Hepatocyte (in vitro differentiated cells): Measurements from ENCODE around the gene OAF. TPM values are rescaled to one million over a fixed set of nuclear protein-coding genes. Genes with fewer than 3 reads are reported as not detected.

ENCODE experiments used
- DNase-seq: peaks from one replicate; pipeline ENCODE4 v3.0.0-alpha.2; 2016; ENCODE audit warnings: low spot score
- H2AFZ ChIP-seq: fragments of 200-600 bp; sonication (generic); 2 replicates; pipeline ENCODE4 v1.6.0; 2016; ENCODE audit warnings: antibody characterized with exemption, mild to moderate bottlenecking
- H3K27ac ChIP-seq: fragments of 200-600 bp; sonication (generic); 2 replicates; pipeline ENCODE4 v1.5.1; 2016; ENCODE audit warnings: mild to moderate bottlenecking
- H3K27me3 ChIP-seq: fragments of 200-600 bp; sonication (generic); 2 replicates; pipeline ENCODE4 v1.6.1; 2016
- H3K36me3 ChIP-seq: fragments of 200-600 bp; sonication (generic); replicated peaks from 2 replicates; pipeline ENCODE4 v1.5.1; 2016; ENCODE audit warnings: low read depth; ENCODE audit not compliant: insufficient read depth
- H3K4me1 ChIP-seq: fragments of 200-600 bp; sonication (generic); 2 replicates; pipeline ENCODE4 v1.5.1; 2016; ENCODE audit warnings: mild to moderate bottlenecking, moderate library complexity; ENCODE audit not compliant: insufficient read depth
- H3K4me2 ChIP-seq: fragments of 200-600 bp; sonication (generic); 2 replicates; pipeline ENCODE4 v1.6.0; 2016
- H3K4me3 ChIP-seq: fragments of 200-600 bp; sonication (generic); 2 replicates; pipeline ENCODE4 v1.5.1; 2016; ENCODE audit warnings: mild to moderate bottlenecking
- H3K79me2 ChIP-seq: fragments of 200-600 bp; sonication (generic); 2 replicates; pipeline ENCODE4 v1.6.0; 2017; ENCODE audit warnings: mild to moderate bottlenecking
- H3K9me2 ChIP-seq: fragments of 200-600 bp; sonication (generic); replicated peaks from 2 replicates; pipeline ENCODE4 v1.6.0; 2017; ENCODE audit warnings: mild to moderate bottlenecking; ENCODE audit not compliant: insufficient read depth
- H3K9me3 ChIP-seq: fragments of 200-600 bp; sonication (generic); 2 replicates; pipeline ENCODE4 v1.5.1; 2016; ENCODE audit warnings: low read depth, mild to moderate bottlenecking
- H4K20me1 ChIP-seq: fragments of 200-600 bp; sonication (generic); 2 replicates; pipeline ENCODE4 v1.6.0; 2016; ENCODE audit warnings: mild to moderate bottlenecking; ENCODE audit not compliant: insufficient read depth, poor library complexity, severe bottlenecking
- EZH2 ChIP-seq: fragments of 200-600 bp; sonication (generic); IDR thresholded peaks from 2 replicates; pipeline ENCODE4 v1.6.1; 2016; ENCODE audit warnings: antibody characterized with exemption, mild to moderate bottlenecking, borderline replicate concordance
- EZH2phosphoT487 ChIP-seq: fragments of 200-600 bp; sonication (generic); IDR thresholded peaks from one replicate; pipeline ENCODE4 v1.6.1; 2018; ENCODE audit warnings: antibody characterized with exemption, mild to moderate bottlenecking, low read depth, moderate library complexity; ENCODE audit not compliant: unreplicated experiment, severe bottlenecking
- WGBS: methylation state at CpG from one replicate; pipeline ENCODE4 v1.1.6; 2016; ENCODE audit warnings: low lambda C conversion rate; ENCODE audit errors: missing lambda C conversion rate; 5-methylcytosine and 5-hydroxymethylcytosine counted together
- polyA plus RNA-seq: library from polyadenylated mRNA; unstranded; fragments of >200 nt; fragmentation: Nextera tagmentation; extraction: Ambion mirVana; gene quantifications from 2 replicates; pipeline ENCODE4 v1.2.1, GENCODE V29; 2016
- total RNA-seq: library from RNA; depleted of rRNA; stranded (reverse); fragments of >200 nt; gene quantifications from 2 replicates; pipeline ENCODE4 v1.2.3, GENCODE V29; 2014
- TF ChIP-seq, protein P1 (sequence below): fragments of 200-600 bp; sonication (generic); IDR thresholded peaks from 2 replicates; pipeline ENCODE4 v1.5.1; 2016; ENCODE audit warnings: antibody characterized with exemption, mild to moderate bottlenecking; ENCODE audit not compliant: poor library complexity

OAF gene
- total and polyA plus RNA-seq, 2 experiments from 2014 or later, result 63.9 to 102 TPM

DNA sequence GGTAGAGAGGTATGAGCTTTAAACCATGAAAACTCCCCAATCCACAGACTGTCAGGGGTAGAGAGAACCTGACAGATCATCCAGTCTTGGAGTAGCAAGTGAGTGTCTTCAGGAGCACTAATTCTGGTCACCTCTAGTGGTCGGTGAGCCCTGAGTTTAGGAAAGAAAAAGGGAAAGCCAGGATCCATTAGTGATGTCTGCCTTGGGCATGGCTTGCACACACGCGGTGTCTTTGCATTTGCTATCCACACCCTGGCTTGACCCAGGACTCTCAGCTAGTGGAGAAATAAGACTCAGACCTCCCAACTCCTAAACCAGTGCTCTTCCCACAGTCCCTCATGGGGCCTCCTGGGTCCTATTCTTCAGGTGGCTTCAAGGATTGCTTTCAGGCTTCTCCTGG lies 48.4 kb downstream of the OAF start:
- 94% methylated on average over 3 of the region's 3 CpGs for WGBS
- no peak overlapping the region for H3K4me3 ChIP-seq
- H3K27ac ChIP-seq, result no peak overlapping the region
- DNase-seq, result no peak
- no peaks in the 10 kb centered on the region for H3K79me2 ChIP-seq
- TF ChIP-seq EZH2phosphoT487 (no peak), EZH2 (no peak)
- TF ChIP-seq, protein P1, sequence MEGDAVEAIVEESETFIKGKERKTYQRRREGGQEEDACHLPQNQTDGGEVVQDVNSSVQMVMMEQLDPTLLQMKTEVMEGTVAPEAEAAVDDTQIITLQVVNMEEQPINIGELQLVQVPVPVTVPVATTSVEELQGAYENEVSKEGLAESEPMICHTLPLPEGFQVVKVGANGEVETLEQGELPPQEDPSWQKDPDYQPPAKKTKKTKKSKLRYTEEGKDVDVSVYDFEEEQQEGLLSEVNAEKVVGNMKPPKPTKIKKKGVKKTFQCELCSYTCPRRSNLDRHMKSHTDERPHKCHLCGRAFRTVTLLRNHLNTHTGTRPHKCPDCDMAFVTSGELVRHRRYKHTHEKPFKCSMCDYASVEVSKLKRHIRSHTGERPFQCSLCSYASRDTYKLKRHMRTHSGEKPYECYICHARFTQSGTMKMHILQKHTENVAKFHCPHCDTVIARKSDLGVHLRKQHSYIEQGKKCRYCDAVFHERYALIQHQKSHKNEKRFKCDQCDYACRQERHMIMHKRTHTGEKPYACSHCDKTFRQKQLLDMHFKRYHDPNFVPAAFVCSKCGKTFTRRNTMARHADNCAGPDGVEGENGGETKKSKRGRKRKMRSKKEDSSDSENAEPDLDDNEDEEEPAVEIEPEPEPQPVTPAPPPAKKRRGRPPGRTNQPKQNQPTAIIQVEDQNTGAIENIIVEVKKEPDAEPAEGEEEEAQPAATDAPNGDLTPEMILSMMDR, result no peak
- no peak overlapping the region for H2AFZ ChIP-seq
- H3K27me3 ChIP-seq, result peaks cover 48% of the 10 kb centered on the region
- H3K4me1 ChIP-seq, result no peaks in the 10 kb centered on the region
- H3K9me3 ChIP-seq, result no peaks in the 10 kb centered on the region
- no peaks in the 10 kb centered on the region for H3K9me2 ChIP-seq
- no peaks in the 10 kb centered on the region for H4K20me1 ChIP-seq
- H3K4me2 ChIP-seq, result no peak overlapping the region
- no peaks in the 10 kb centered on the region for H3K36me3 ChIP-seq

- H3K36me3 ChIP-seq, result no peaks in the 10 kb centered on the region
- H3K9me3 ChIP-seq, result no peaks in the 10 kb centered on the region
- no peak overlapping the region for H3K4me2 ChIP-seq
- no peaks in the 10 kb centered on the region for H3K4me1 ChIP-seq
- H3K27me3 ChIP-seq, result peaks cover 40% of the 10 kb centered on the region
- TF ChIP-seq EZH2phosphoT487, result no peak
- TF ChIP-seq, protein P1, result no peak
- TF ChIP-seq EZH2, result no peak
- H3K4me3 ChIP-seq, result no peak overlapping the region
- H3K79me2 ChIP-seq, result no peaks in the 10 kb centered on the region
- H3K27ac ChIP-seq, result no peak overlapping the region
- no peaks in the 10 kb centered on the region for H4K20me1 ChIP-seq
- no peaks in the 10 kb centered on the region for H3K9me2 ChIP-seq
- no peak overlapping the region for H2AFZ ChIP-seq
- 85% methylated on average over 7 of the region's 7 CpGs for WGBS
- DNase-seq, result no peak
Observed at GRCh38 chr11:120259988-120260565, 49.2 kb downstream of the OAF start.

DNA sequence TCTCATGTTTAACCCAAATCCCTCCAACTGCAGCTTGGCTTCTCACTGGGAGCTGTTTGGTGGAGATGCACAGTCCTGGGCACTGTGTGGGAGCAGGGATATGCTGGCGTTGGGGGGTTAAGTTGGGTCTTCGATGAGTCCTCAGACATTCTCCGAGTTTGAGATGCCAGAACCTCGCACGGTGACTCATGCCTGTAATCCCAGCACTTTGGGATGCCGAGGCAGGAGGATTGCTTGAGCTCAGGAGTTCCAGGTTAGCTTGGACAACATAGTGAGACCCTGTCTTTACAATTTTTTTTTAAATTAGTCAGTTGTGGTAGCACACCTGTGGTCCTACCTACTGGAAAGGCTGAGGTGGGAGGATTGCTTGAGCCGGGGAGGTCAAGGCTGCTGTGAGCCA lies 49.8 kb downstream of the OAF start:
- no peak overlapping the region for H2AFZ ChIP-seq
- no peaks in the 10 kb centered on the region for H3K36me3 ChIP-seq
- H3K79me2 ChIP-seq, result no peaks in the 10 kb centered on the region
- no peaks in the 10 kb centered on the region for H3K9me3 ChIP-seq
- H3K9me2 ChIP-seq, result no peaks in the 10 kb centered on the region
- H3K27ac ChIP-seq, result no peak overlapping the region
- no peaks in the 10 kb centered on the region for H3K4me1 ChIP-seq
- H3K4me3 ChIP-seq, result no peak overlapping the region
- WGBS, result 84% methylated on average over 7 of the region's 7 CpGs
- DNase-seq, result no peak
- H4K20me1 ChIP-seq, result no peaks in the 10 kb centered on the region
- no peak overlapping the region for H3K4me2 ChIP-seq
- TF ChIP-seq, protein P1, result no peak
- TF ChIP-seq EZH2phosphoT487 (no peak), EZH2 (no peak)
- peaks cover 34% of the 10 kb centered on the region for H3K27me3 ChIP-seq

GRCh38 chr11:120261321-120261720 lies 50.5 kb downstream of the OAF start:
- no peak overlapping the region for H3K27ac ChIP-seq
- H3K79me2 ChIP-seq, result no peaks in the 10 kb centered on the region
- no peak for DNase-seq
- no peaks in the 10 kb centered on the region for H3K9me2 ChIP-seq
- no peaks in the 10 kb centered on the region for H3K4me1 ChIP-seq
- H2AFZ ChIP-seq, result no peak overlapping the region
- H4K20me1 ChIP-seq, result no peaks in the 10 kb centered on the region
- H3K9me3 ChIP-seq, result no peaks in the 10 kb centered on the region
- peaks cover 27% of the 10 kb centered on the region for H3K27me3 ChIP-seq
- no peak overlapping the region for H3K4me3 ChIP-seq
- TF ChIP-seq, protein P1, result no peak
- TF ChIP-seq EZH2phosphoT487 (no peak), EZH2 (no peak)
- H3K36me3 ChIP-seq, result no peaks in the 10 kb centered on the region
- no peak overlapping the region for H3K4me2 ChIP-seq
